Stimulated activated CD4-positive, alpha-beta T cell treated with anti-CD3 and anti-CD28 coated beads, Interleukin-1b, Interleukin-23, amount 100 ng/mL, for 4 hours (primary cell): Measurements from ENCODE around the gene ITGAE.

Source experiments
- DNase-seq, 2 donors: peaks; one replicate each; pipeline ENCODE4 v3.0.0-alpha.2; 2020; ENCODE audit warnings: low read depth in 2 of 2

The ITGAE gene

GRCh38 chr17:3668279-3669084 is 132.5 kb downstream of the ITGAE start, which contains the start of the genes EMC6 and TAX1BP3:
EMC6 (plus strand) TSS chr17:3668812; CDS start chr17:3669147, 335 bp downstream.
TAX1BP3 (minus strand) TSS chr17:3668578; CDS start chr17:3668526, 52 bp downstream.
- DNase-seq = peak; percentile 98

- peak in 1 of 2 donors; percentile 10 for DNase-seq
Measured at GRCh38 chr17:3667366-3668278, 133.4 kb downstream of the ITGAE start.

GRCh38 chr17:3666516-3666915 is 134.5 kb downstream of the ITGAE start:
- DNase-seq = no peak

GRCh38 chr17:3665834-3666233 is 135.2 kb downstream of the ITGAE start:
- no peak for DNase-seq
